Cardiac fibroblast (primary cell): ENCODE results near the gene C16orf92.

Experiments used
- DNase-seq, 2 donors: peaks; one replicate each; pipeline versions ENCODE4 v3.0.0 to v3.0.0-alpha.2; 2010; ENCODE audit warnings: low read depth in 2 of 2
- H3K4me3 ChIP-seq, 2 donors: replicated peaks in 1 of 2; 1 replicate in 1 of 2; 2 replicates in 1 of 2; pipeline ENCODE4 v1.5.1; 2011; ENCODE audit warnings: low read depth in 2 of 2, low read length in 2 of 2, mild to moderate bottlenecking in 2 of 2, moderate library complexity in 1 of 2
- TF ChIP-seq, protein P1 (sequence below): IDR thresholded peaks from one replicate; pipeline ENCODE4 v1.5.1; 2011; ENCODE audit warnings: low read depth, mild to moderate bottlenecking, low read length, inconsistent platforms

Gene C16orf92

DNA sequence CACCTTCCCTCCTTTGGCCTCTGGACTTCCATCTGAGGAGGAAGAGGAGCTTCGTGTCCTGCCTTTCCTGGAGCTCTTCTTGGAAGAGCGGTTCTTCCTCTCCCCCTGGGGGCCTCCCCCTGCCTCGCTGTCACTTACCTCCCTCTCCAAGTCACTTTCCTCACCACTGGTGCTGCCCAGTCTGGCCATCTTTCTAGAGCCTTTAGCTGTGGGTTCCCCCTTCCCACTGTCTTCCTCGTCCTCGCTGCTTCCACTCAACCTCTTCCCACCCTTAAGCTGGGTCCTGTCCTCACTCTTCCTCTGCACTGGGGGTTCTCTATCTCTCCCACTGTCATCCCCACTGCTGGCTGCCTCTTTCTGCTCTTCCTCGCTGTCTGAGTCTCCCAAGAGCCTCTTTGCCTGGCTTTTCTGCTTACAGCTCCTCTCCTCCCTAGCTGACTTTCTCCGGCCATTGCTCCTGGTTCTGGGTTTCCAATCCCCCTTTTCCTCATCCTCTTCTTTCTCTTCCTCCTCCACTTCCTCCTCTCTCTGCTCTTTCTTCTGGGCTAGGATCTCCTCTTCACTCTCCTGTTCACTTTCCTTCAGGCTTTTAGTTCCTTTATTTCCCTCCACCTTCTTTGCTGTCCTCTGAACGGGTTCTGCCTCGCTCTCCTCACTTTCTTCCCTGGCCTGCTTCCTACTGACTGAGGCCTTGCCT, 28.9 kb upstream of the C16orf92 start:
- H3K4me3 ChIP-seq, result no peak overlapping the region
- DNase-seq, result no peak
- TF ChIP-seq, protein P1, sequence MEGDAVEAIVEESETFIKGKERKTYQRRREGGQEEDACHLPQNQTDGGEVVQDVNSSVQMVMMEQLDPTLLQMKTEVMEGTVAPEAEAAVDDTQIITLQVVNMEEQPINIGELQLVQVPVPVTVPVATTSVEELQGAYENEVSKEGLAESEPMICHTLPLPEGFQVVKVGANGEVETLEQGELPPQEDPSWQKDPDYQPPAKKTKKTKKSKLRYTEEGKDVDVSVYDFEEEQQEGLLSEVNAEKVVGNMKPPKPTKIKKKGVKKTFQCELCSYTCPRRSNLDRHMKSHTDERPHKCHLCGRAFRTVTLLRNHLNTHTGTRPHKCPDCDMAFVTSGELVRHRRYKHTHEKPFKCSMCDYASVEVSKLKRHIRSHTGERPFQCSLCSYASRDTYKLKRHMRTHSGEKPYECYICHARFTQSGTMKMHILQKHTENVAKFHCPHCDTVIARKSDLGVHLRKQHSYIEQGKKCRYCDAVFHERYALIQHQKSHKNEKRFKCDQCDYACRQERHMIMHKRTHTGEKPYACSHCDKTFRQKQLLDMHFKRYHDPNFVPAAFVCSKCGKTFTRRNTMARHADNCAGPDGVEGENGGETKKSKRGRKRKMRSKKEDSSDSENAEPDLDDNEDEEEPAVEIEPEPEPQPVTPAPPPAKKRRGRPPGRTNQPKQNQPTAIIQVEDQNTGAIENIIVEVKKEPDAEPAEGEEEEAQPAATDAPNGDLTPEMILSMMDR, result no peak

DNA sequence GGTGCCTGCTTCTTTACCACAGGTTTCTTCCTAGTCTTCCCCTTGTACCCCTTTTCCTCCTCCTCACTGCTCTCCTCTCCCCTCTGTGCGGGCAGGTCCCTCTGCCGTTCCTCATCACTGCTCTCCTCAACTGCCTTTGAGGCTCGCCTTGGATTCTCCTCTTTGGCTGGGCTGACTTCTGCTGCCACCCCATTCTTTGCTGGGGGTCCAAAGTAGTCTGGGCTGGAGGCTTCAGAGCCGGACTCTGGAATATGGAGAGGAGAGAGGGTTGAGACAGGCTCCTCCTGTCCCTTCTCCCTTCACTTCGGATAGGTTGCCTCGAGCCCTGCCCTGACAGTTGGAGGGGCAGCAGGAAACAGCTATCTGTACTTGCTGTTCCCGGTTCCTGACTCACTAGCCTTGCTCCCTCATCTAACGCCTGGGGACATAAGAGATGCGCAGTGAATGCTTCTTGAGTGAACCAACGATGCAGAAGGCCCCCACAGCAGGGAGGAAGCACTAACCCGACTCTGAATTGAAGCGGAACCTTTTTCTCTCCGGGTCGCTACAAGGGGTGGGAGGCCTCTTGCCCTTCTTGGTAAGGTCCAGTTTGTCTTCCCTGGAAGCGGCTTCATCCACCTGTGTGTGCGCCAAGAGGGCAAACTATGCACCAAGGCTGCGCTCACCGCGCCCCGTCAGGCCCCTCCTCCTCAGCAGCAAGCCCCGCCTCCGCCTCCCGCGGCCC, 28.2 kb upstream of the C16orf92 start:
- TF ChIP-seq, protein P1, result no peak
- peak overlapping the region; percentile 88 to 93 for H3K4me3 ChIP-seq
- peak; percentile 53 to 74 for DNase-seq

DNA sequence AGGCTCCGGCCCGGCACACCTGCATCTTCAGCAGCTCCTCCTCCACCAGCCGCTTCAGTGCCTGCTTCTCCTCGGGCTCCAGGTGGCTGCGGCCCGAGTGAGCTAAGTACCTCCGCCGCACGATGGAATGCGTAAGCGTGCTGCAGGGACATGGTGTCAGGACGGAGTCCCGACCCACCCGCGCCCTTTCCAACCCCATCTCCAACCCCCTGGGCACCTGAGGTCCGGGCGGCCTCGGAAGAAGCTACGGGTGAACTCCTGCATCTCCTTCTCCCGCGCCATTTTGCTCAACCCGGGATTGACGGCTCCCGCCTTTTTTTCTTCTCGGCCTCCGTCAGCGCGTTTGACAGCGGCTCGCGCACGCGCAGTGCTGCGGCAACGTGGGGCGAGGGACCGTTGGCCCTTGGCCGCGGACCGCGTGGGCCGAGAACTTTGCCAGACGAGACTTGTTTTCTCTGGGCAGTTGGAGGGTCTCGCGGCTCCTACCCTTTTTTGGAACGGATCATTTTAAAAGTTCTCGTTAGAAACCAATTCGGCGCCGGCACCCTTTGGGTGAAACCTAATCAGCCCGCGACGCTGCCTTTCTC, 27.6 kb upstream of the C16orf92 start, which contains the start of gene HIRIP3:
HIRIP3 (minus strand) TSS at position 294 of the 587 bp plus-strand sequence; CDS start at position 282, 12 bp downstream.
- DNase-seq, result peak; percentile 81 to 84
- peak within 1 kb of the TSS; percentile 88 to 93 for H3K4me3 ChIP-seq
- TF ChIP-seq, protein P1, result no peak

DNA sequence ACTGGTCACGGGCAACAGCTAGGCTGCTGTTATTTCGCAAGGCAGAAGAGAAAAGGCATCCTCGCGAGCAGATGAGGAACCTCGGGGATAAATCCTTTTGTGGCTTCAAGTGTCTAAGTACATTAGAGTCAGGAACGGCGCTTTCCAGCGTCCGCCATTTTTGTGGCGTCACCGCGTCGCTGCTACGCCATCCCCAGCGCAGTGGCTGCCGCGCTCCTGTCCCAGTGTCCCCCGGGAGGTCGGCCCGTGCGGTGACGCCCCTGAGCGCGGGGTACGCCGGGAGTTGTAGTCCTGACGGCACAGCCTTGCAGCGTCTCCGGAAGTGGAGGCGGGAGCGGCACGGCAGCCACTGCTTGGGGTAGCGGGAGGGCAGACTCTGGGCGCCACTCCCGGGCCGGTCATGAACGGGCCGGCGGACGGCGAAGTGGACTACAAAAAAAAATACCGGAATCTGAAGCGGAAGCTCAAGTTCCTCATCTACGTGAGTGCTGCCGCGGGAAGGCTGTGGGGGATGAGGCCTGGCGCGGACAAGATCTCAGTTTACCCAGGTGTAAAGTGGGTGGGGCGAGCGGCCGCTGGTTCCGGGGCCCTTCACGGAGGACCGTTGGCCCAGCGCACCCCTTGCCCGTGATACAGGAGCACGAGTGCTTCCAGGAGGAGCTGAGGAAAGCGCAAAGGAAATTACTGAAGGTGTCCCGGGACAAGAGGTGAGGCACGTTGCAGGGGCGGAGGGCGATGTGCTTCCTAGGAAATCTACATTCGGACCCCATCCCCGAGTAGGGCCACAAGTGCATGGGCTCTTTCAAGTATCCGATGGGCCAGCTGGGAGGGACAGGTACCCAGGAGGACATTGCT, 26.9 kb upstream of the C16orf92 start, which contains the start of gene INO80E:
INO80E (plus strand) TSS at position 331 of the 855 bp plus-strand sequence; CDS start at position 401, 70 bp downstream.
- TF ChIP-seq, protein P1, result no peak
- H3K4me3 ChIP-seq, result peak within 1 kb of the TSS; percentile 88 to 93
- DNase-seq, result peak; percentile 94 to 95

DNA sequence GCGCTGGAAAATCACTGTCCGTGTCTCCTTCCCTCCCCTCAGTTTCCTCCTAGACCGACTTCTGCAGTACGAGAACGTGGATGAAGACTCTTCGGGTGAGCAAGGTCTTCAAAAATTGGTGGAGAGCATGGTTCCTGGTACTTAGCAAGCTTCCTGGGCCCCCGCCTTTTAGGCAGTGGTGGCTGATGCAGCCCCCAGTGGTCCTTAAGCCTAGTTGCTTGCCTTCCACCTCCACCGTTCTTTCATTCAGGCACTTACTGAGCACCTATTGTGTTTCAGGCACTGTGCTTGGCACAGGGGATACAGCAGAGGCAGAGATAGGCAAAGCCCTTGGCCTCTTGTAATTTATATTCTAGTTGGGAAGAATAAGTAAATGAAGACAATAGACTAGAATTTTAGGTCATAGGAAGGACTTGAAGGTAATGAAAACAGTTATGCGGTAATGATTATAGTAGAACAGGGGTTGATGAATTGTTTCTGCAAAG, 26.2 kb upstream of the C16orf92 start:
- TF ChIP-seq, protein P1, result no peak
- DNase-seq, result no peak
- peak overlapping the region; percentile 88 to 93 for H3K4me3 ChIP-seq

DNA sequence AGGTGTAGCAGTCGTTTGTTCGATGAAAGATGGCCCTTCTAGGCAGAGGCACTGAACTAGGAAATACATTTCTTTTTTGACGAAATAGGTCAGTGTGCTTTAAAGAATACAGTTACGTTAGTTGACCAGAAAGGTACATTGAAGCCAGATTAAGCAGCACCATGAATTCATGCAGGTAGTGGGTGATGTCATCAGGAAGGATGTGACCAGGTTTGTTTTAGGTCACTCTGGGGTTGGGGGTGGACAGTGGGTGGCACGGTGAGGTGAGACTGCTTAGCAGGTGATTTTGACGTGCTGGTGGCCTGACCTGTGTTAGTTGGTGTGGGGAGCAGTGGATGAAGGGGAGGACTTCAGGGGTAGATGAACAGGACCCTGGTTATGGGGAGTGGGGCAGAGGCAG, 23.4 kb upstream of the C16orf92 start:
- DNase-seq, result no peak
- no peak overlapping the region for H3K4me3 ChIP-seq
- TF ChIP-seq, protein P1, result no peak
